SK-N-SH treated with all-trans-retinoic acid at 6 μM for 48 hours (cell line): ENCODE data around the gene SCN2B.

Source experiments
- ATAC-seq: fragments of 200-7000 bp; cut with Tn5 transposase; 3 replicates; pipeline ENCODE4 v1.9.1; 2020; ENCODE audit warnings: mild to moderate bottlenecking, moderate library complexity
- ARNTL ChIP-seq: fragments of 450-650 bp; formaldehyde crosslinking; IDR thresholded peaks from 2 replicates; pipeline ENCODE4 v1.5.0; 2020; ENCODE audit warnings: low read depth, mild to moderate bottlenecking, moderate library complexity, borderline replicate concordance
- BACH2 ChIP-seq: fragments of 250-450 bp; sonication (Bioruptor Pico); IDR thresholded peaks from 2 replicates; pipeline ENCODE4 v1.9.0; 2021; ENCODE audit warnings: mild to moderate bottlenecking, borderline replicate concordance
- CREB5 ChIP-seq: fragments of 250-450 bp; sonication (Bioruptor Pico); IDR thresholded peaks from 2 replicates; pipeline ENCODE4 v1.5.1; 2020; ENCODE audit warnings: low read depth, mild to moderate bottlenecking, moderate library complexity
- CSDC2 ChIP-seq: fragments of 250-450 bp; sonication (Bioruptor Pico); IDR thresholded peaks from 2 replicates; pipeline ENCODE4 v1.5.0; 2020; ENCODE audit warnings: mild to moderate bottlenecking, moderate library complexity
- CSRNP3 ChIP-seq: fragments of 250-450 bp; sonication (Bioruptor Pico); IDR thresholded peaks from 2 replicates; pipeline ENCODE4 v1.5.1; 2021; ENCODE audit warnings: mild to moderate bottlenecking, moderate library complexity
- ESRRG ChIP-seq: fragments of 250-450 bp; sonication (Bioruptor Pico); IDR thresholded peaks from 2 replicates; pipeline ENCODE4 v1.6.1; 2021; ENCODE audit warnings: mild to moderate bottlenecking
- GLIS3 ChIP-seq: fragments of 250-450 bp; sonication (Bioruptor Pico); IDR thresholded peaks from 2 replicates; pipeline ENCODE4 v1.5.0; 2020; ENCODE audit warnings: mild to moderate bottlenecking, moderate library complexity
- ISL1 ChIP-seq: fragments of 250-450 bp; sonication (Bioruptor Pico); IDR thresholded peaks from 2 replicates; pipeline ENCODE4 v2.1.2; 2022; ENCODE audit warnings: mild to moderate bottlenecking, moderate library complexity
- PATZ1 ChIP-seq: fragments of 250-450 bp; sonication (Bioruptor Pico); IDR thresholded peaks from 2 replicates; pipeline ENCODE4 v1.8.0; 2020; ENCODE audit warnings: mild to moderate bottlenecking, moderate library complexity, borderline replicate concordance
- POU6F1 ChIP-seq: fragments of 250-450 bp; sonication (Bioruptor Pico); IDR thresholded peaks from 2 replicates; pipeline ENCODE4 v1.8.0; 2021; ENCODE audit warnings: low read depth, mild to moderate bottlenecking, moderate library complexity, borderline replicate concordance
- PPARA ChIP-seq: fragments of 250-450 bp; sonication (Bioruptor Pico); IDR thresholded peaks from 2 replicates; pipeline ENCODE4 v1.5.0; 2020; ENCODE audit warnings: mild to moderate bottlenecking, borderline replicate concordance
- RARB ChIP-seq: fragments of 250-450 bp; sonication (Bioruptor Pico); IDR thresholded peaks from 2 replicates; pipeline ENCODE4 v1.8.0; 2021; ENCODE audit warnings: mild to moderate bottlenecking, moderate library complexity
- SNAI2 ChIP-seq: fragments of 250-450 bp; sonication (Bioruptor Pico); IDR thresholded peaks from 2 replicates; pipeline ENCODE4 v1.5.0; 2020; ENCODE audit warnings: mild to moderate bottlenecking, moderate library complexity
- TOX ChIP-seq: fragments of 250-450 bp; sonication (Bioruptor Pico); IDR thresholded peaks from 2 replicates; pipeline ENCODE4 v1.8.0; 2021; ENCODE audit warnings: mild to moderate bottlenecking, moderate library complexity, borderline replicate concordance
- ZC3H10 ChIP-seq: fragments of 250-450 bp; sonication (Bioruptor Pico); IDR thresholded peaks from 2 replicates; pipeline ENCODE4 v1.5.1; 2021; ENCODE audit warnings: mild to moderate bottlenecking, moderate library complexity
- ZFP30 ChIP-seq: fragments of 450-650 bp; formaldehyde crosslinking; IDR thresholded peaks from 2 replicates; pipeline ENCODE4 v1.5.0; 2022; ENCODE audit warnings: mild to moderate bottlenecking, moderate library complexity
- ZNF565 ChIP-seq: fragments of 450-650 bp; formaldehyde crosslinking; conservative IDR thresholded peaks from 2 replicates; pipeline ENCODE4 v1.5.0; 2020; ENCODE audit warnings: low read depth, mild to moderate bottlenecking, moderate library complexity
- ZNF70 ChIP-seq: fragments of 450-650 bp; formaldehyde crosslinking; IDR thresholded peaks from 2 replicates; pipeline ENCODE4 v1.5.0; 2020; ENCODE audit warnings: mild to moderate bottlenecking, moderate library complexity
- ZNF8 ChIP-seq: fragments of 450-650 bp; formaldehyde crosslinking; IDR thresholded peaks from 2 replicates; pipeline ENCODE4 v1.5.0; 2020; ENCODE audit warnings: mild to moderate bottlenecking, moderate library complexity

The SCN2B gene

GRCh38 chr11:118175993-118176777, at the start of gene SCN2B:
Gene SCN2B (minus strand): TSS chr11:118176639. CDS start chr11:118176431, 208 bp downstream.
- ATAC-seq, result no peak
- TF ChIP-seq CREB5 (CRISPR knock-in tag) (no peak), ESRRG (no peak), ISL1 (no peak), ZC3H10 (no peak), SNAI2 (no peak), CSRNP3 (CRISPR knock-in tag) (no peak), CSDC2 (CRISPR knock-in tag) (no peak), BACH2 (no peak), ZNF565 (CRISPR knock-in tag) (no peak), PPARA (CRISPR knock-in tag) (no peak), POU6F1 (CRISPR knock-in tag) (no peak), RARB (CRISPR knock-in tag) (no peak), GLIS3 (CRISPR knock-in tag) (no peak), TOX (CRISPR knock-in tag) (no peak), ZNF8 (CRISPR knock-in tag) (no peak), ZNF70 (CRISPR knock-in tag) (no peak), PATZ1 (CRISPR knock-in tag) (no peak)

GRCh38 chr11:118224511-118225188, 48.2 kb upstream of the SCN2B start, which contains the start of gene JAML:
Gene JAML (minus strand): TSS chr11:118225011. CDS start chr11:118214866, 10,145 bp downstream.
- no peak for TF ChIP-seq POU6F1 (CRISPR knock-in tag)
- no peak for TF ChIP-seq CSRNP3 (CRISPR knock-in tag)
- no peak for TF ChIP-seq RARB (CRISPR knock-in tag)
- ATAC-seq, result no peak

- no peak for ATAC-seq
- TF ChIP-seq ZC3H10 (no peak), BACH2 (no peak)
Measured at GRCh38 chr11:118223992-118224391, 47.6 kb upstream of the SCN2B start.

GRCh38 chr11:118223570-118223969, 47.1 kb upstream of the SCN2B start:
- ATAC-seq, result no peak
- TF ChIP-seq PATZ1 (CRISPR knock-in tag), result no peak
- TF ChIP-seq ZC3H10, result no peak
- TF ChIP-seq CSRNP3 (CRISPR knock-in tag), result no peak
- TF ChIP-seq BACH2, result no peak
- no peak for TF ChIP-seq RARB (CRISPR knock-in tag)
- TF ChIP-seq ARNTL (CRISPR knock-in tag), result no peak
- TF ChIP-seq ZFP30 (CRISPR knock-in tag), result no peak
- no peak for TF ChIP-seq CREB5 (CRISPR knock-in tag)
- TF ChIP-seq TOX (CRISPR knock-in tag), result no peak
